ENCODE data around the gene PNMA1.

PNMA1 gene

DNA sequence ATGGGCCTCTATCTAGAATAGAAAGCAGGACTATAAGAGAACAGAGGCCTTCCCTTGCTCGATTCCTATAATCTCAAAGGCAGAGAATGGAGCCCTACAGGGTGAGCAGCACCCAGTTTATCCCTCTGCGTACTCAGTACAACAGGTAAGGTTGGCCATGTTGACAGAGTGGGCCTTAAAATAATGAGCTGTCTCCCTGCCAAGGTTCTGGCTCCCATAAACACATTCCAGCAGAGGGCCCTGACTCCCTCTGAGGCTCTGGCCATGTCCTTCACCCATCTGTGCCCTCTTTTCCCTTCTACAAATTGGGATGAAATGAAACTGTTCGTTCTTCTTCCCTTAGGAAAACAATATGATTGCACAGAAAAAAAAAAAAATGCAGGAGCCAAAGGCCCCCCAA lies 16.9 kb upstream of the PNMA1 start:
- no peaks in the 10 kb centered on the region for H3K36me3 ChIP-seq (ENCODE audit: insufficient read depth)
- H3K79me2 ChIP-seq (ENCODE audit: insufficient read depth, low read depth) = no peaks in the 10 kb centered on the region
- H4K20me1 ChIP-seq (ENCODE audit: insufficient read depth) = no peaks in the 10 kb centered on the region
- H3K27ac ChIP-seq = no peak overlapping the region
- H3K4me2 ChIP-seq = no peak overlapping the region
- H3K9ac ChIP-seq = no peak overlapping the region
- H3K4me3 ChIP-seq (IDR thresholded peaks at IDR 0.05; ENCODE audit: insufficient read depth, low read depth, low read length) = no peak overlapping the region
- no peak overlapping the region for H2AFZ ChIP-seq (ENCODE audit: low read depth)
- TF ChIP-seq, protein P1, sequence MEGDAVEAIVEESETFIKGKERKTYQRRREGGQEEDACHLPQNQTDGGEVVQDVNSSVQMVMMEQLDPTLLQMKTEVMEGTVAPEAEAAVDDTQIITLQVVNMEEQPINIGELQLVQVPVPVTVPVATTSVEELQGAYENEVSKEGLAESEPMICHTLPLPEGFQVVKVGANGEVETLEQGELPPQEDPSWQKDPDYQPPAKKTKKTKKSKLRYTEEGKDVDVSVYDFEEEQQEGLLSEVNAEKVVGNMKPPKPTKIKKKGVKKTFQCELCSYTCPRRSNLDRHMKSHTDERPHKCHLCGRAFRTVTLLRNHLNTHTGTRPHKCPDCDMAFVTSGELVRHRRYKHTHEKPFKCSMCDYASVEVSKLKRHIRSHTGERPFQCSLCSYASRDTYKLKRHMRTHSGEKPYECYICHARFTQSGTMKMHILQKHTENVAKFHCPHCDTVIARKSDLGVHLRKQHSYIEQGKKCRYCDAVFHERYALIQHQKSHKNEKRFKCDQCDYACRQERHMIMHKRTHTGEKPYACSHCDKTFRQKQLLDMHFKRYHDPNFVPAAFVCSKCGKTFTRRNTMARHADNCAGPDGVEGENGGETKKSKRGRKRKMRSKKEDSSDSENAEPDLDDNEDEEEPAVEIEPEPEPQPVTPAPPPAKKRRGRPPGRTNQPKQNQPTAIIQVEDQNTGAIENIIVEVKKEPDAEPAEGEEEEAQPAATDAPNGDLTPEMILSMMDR (conservative IDR thresholded peaks at IDR 0.05; ENCODE audit: low read depth, low read length) = no peak
- peaks cover 9% of the 10 kb centered on the region for H3K4me1 ChIP-seq (ENCODE audit: low read depth, poor library complexity, severe bottlenecking)
- H3K27me3 ChIP-seq (ENCODE audit: insufficient read depth, low read depth) = no peaks in the 10 kb centered on the region

GRCh38 chr14:73729556-73730265 lies 15.5 kb upstream of the PNMA1 start:
- Histone ChIP-seq H3K9ac (no peak overlapping the region), H4K20me1 (ENCODE audit: insufficient read depth) (no peaks in the 10 kb centered on the region), H3K4me1 (ENCODE audit: low read depth, poor library complexity, severe bottlenecking) (peaks cover 9% of the 10 kb centered on the region), H2AFZ (ENCODE audit: low read depth) (no peak overlapping the region), H3K27ac (no peak overlapping the region), H3K36me3 (ENCODE audit: insufficient read depth) (no peaks in the 10 kb centered on the region), H3K4me2 (no peak overlapping the region), H3K4me3 (IDR thresholded peaks at IDR 0.05; ENCODE audit: insufficient read depth, low read depth, low read length) (no peak overlapping the region), H3K27me3 (ENCODE audit: insufficient read depth, low read depth) (no peaks in the 10 kb centered on the region), H3K79me2 (ENCODE audit: insufficient read depth, low read depth) (no peaks in the 10 kb centered on the region)
- TF ChIP-seq, protein P1 (conservative IDR thresholded peaks at IDR 0.05; ENCODE audit: low read depth, low read length) = no peak

- H3K27ac ChIP-seq = no peak overlapping the region
- no peaks in the 10 kb centered on the region for H3K36me3 ChIP-seq (ENCODE audit: insufficient read depth)
- no peak overlapping the region for H3K9ac ChIP-seq
- H3K79me2 ChIP-seq (ENCODE audit: insufficient read depth, low read depth) = no peaks in the 10 kb centered on the region
- H3K4me3 ChIP-seq (IDR thresholded peaks at IDR 0.05; ENCODE audit: insufficient read depth, low read depth, low read length) = no peak overlapping the region
- peaks cover 9% of the 10 kb centered on the region for H3K4me1 ChIP-seq (ENCODE audit: low read depth, poor library complexity, severe bottlenecking)
- TF ChIP-seq, protein P1 (conservative IDR thresholded peaks at IDR 0.05; ENCODE audit: low read depth, low read length) = peak; percentile 76
- no peaks in the 10 kb centered on the region for H3K27me3 ChIP-seq (ENCODE audit: insufficient read depth, low read depth)
- no peak overlapping the region for H3K4me2 ChIP-seq
- H2AFZ ChIP-seq (ENCODE audit: low read depth) = no peak overlapping the region
- no peaks in the 10 kb centered on the region for H4K20me1 ChIP-seq (ENCODE audit: insufficient read depth)
Measured at GRCh38 chr14:73728717-73729330, 14.6 kb upstream of the PNMA1 start.

- TF ChIP-seq, protein P1 (conservative IDR thresholded peaks at IDR 0.05; ENCODE audit: low read depth, low read length) = no peak
- H3K9ac ChIP-seq = no peak overlapping the region
- H2AFZ ChIP-seq (ENCODE audit: low read depth) = no peak overlapping the region
- no peaks in the 10 kb centered on the region for H4K20me1 ChIP-seq (ENCODE audit: insufficient read depth)
- H3K27me3 ChIP-seq (ENCODE audit: insufficient read depth, low read depth) = no peaks in the 10 kb centered on the region
- H3K79me2 ChIP-seq (ENCODE audit: insufficient read depth, low read depth) = no peaks in the 10 kb centered on the region
- no peak overlapping the region for H3K4me3 ChIP-seq (IDR thresholded peaks at IDR 0.05; ENCODE audit: insufficient read depth, low read depth, low read length)
- H3K27ac ChIP-seq = no peak overlapping the region
- peaks cover 9% of the 10 kb centered on the region for H3K4me1 ChIP-seq (ENCODE audit: low read depth, poor library complexity, severe bottlenecking)
- no peak overlapping the region for H3K4me2 ChIP-seq
- no peaks in the 10 kb centered on the region for H3K36me3 ChIP-seq (ENCODE audit: insufficient read depth)
Measured at GRCh38 chr14:73727166-73727565, 13.0 kb upstream of the PNMA1 start.

All from KMS-11 (cell line).